ENCODE results near the gene KRTAP5-6.
"Not testable (repeated sequence)": the region's sequence is repeated elsewhere in the genome, so short reads cannot be mapped to it uniquely, and the experiment has no call there.

The KRTAP5-6 gene

DNA sequence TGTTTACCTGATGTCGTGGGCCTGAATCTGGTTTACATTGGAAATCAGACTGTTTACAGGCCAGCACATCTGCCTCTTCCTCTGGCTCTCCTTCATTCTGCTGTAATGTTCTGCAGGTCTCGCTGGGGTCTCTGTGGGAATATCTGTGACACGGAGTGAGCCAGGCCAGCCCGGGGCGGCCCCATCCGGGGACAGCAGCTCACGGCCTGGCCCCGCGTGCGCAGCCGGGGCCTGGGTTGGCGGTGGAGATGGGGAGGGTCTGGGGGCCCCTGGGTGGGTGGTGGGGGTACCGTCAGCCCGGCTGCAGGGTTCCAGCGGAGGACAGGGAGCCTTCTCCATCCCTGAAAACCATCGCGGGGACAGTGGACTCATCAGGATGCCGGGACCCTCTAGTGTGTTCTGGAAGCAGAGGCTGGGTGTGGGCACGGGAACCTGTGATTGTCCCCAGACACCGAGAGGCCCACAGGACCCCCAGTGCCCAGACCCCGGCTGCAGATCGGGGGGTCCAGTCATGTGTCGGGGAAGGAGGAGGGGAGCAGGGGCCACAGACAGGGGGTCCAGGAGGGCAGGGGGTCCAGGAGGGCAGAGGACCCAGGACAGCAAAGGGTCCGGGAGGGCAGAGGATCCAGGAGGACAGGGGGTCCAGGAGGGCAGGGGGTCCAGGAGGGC lies 13.0 kb upstream of the KRTAP5-6 start:
- not testable (repeated sequence) for DNase-seq (ENCODE audit: low read depth)

DNA sequence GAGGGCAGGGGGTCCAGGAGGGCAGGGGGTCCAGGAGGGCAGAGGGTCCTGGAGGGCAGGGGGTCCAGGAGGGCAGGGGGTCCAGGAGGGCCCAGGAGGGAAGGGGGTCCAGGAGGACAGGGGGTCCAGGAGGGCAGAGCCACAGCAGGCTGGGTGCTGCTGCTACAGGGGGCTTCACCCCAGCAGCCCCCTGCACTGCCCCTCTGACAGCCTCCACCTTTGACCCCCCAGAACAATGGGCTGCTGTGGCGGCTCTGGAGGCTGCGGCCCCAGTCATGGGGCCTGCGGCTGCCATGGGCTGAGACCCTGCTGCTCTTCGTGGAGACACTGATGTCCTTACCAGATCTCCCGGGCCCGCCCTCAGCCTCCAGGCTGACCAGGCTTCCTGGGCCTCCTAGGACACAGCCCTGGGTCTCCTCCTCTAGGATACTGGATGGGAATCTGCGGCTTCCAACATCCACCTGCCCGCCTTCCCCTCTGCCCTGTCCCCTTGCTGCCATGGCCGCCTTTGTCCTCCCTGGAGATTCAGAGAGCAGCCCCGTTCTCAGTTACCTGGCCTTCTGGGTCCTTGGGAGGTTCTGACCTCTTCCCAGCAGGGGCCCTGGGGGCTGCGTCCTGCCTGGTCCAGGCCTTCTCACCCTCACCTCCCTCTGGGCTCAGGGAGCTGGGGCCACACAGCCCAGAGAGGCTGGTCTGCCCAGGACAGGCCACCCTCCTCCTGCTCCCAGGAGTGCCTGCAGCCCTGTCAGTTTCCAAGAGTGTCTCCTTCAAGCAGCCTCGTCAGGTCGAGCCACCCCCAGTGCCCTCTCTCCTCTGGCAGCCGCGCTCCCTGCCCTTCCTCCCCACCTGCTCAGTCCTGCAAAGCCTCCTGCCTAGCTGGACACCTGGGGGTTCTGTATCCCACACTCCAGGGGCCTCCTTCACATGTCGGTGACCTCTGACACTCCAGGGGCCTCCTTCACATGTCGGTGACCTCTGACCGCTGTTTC lies 11.8 kb upstream of the KRTAP5-6 start:
- not testable (repeated sequence) for DNase-seq (ENCODE audit: low read depth)

DNA sequence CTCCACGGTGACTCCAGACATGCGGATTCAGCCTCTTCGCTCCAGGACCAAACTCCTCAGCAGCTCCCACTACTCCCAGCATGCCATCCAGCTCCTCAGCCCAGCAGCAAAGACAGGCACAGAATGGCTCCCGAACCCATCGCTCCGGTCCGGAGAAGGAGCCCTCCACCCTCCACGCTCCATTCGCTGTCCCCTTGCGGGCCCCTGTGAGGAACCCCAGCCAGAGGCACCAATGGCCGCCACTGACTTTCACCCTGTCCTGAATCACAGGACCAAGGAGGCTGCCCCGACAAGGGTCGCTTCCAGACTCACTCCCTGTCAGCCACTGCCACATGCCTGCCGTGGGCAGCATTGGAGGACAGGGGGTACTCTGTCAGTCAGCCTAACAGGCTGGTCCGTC lies 10.8 kb upstream of the KRTAP5-6 start:
- not testable (repeated sequence) for DNase-seq (ENCODE audit: low read depth)

GRCh38 chr11:1688336-1688947 lies 8.6 kb upstream of the KRTAP5-6 start:
- DNase-seq (ENCODE audit: low read depth) = not testable (repeated sequence)

- not testable (repeated sequence) for DNase-seq (ENCODE audit: low read depth)
Observed at GRCh38 chr11:1689250-1690166, 7.5 kb upstream of the KRTAP5-6 start.

- no peak for DNase-seq (ENCODE audit: low read depth)
Observed at GRCh38 chr11:1690167-1691025, 6.6 kb upstream of the KRTAP5-6 start.

DNA sequence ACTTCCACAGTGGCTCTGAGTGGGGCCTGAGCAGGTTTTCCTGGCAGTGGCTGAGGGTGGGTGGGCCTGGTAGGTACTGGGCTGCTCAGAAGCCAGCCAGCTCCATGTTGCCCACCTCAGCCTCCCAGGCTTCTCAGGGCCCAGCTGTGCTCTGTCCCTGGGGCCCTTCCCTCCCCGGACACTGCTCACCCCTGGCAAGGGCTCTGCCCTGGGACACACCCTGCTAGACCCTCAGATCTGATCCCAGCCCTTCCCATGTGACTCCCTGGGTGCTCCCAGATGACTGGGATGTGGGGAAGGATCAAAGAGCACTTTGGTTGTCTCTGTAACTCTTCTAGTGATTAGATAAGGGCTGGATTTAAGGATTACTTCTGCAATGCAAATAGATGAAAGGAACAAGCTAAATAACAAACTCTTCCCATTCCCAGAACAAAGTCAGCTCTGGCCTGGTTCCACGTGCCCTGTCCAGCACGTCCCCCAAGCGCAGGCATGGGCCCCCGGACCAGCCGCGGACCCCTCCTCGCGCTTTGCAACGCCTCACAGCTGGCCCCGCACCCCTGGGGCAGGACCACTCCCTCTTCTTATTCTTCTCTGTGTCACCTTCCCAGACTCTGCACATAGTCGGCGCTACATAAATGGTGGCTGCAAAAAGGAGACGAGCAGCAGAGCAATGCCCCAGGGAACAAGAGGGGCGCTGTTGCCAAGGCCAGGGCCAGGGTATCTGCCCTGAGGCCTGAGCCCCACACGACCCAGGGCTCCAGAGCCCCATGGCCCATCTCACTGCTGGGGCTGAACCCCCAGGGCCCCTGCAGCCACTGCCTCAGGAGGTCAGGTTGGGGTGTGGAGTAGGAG lies 5.7 kb upstream of the KRTAP5-6 start:
- DNase-seq (ENCODE audit: low read depth) = no peak

GRCh38 chr11:1691878-1692707 lies 4.9 kb upstream of the KRTAP5-6 start:
- DNase-seq (ENCODE audit: low read depth) = no peak

DNA sequence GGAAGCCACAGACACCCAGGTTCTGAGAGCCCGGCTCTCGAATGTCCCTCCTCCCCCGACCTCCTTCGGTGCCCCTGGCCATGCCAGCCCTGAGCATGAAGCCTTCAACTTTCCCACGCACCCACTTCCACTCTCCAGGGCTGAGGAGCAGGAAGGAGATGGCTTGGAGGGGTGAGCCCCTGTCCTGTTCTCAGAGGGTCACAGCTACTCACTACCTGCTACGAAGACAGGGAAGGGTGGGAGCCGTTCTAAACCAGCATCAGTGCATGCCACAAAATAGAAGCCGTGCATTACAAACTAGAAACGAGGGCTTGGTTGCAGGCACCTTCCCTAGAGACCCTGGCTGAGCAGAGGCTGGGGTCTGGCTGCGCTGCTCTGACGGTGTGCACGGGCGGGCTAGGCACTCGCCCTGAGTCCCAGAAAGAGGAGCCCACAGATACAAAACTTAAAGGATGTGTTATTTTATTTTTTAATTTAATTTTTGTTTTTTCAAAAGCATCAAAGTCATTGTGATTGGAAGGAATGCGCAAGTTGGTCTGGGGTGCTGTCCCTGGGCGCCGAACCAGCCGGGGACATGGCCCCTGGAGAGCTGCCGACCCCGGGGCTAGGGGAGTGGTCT lies 4.2 kb upstream of the KRTAP5-6 start:
- DNase-seq (ENCODE audit: low read depth) = no peak

DNA sequence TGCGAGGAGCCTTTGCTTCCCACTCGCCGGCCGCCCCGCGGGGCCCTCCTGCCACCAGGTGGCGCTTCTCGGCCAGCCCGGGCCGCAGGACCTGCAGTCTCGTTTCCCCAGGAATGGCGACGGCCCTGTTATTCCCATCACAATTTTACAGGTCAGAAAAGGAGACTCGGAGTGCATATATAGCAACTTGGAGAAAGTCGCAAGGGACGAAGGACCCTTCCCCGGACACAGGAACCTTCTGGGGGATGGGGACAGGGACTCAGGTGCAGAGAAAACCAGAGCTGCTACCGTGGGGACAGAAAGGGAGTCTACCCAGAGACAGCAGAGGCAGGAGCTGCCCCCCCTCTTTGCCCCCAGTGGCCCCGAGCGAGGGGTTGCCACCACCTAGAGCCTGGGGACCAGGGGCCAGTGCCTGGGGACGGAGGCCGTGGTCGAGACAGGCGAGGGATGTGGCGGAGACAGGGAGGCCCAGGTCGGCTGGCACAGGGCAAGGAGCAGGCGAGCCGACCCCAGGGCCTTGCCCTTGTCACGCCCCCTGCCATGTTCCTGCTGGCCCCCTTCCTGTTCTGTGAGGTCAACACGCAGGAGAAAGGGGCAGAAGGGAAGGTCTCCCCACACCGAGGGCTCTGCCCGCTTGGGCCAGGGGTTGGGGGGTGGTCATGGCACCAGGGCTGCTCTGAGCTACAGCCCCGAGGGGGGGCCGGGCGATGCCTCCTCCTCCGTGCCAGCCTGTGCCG lies 3.5 kb upstream of the KRTAP5-6 start:
- peak; percentile 56 for DNase-seq (ENCODE audit: low read depth)

DNA sequence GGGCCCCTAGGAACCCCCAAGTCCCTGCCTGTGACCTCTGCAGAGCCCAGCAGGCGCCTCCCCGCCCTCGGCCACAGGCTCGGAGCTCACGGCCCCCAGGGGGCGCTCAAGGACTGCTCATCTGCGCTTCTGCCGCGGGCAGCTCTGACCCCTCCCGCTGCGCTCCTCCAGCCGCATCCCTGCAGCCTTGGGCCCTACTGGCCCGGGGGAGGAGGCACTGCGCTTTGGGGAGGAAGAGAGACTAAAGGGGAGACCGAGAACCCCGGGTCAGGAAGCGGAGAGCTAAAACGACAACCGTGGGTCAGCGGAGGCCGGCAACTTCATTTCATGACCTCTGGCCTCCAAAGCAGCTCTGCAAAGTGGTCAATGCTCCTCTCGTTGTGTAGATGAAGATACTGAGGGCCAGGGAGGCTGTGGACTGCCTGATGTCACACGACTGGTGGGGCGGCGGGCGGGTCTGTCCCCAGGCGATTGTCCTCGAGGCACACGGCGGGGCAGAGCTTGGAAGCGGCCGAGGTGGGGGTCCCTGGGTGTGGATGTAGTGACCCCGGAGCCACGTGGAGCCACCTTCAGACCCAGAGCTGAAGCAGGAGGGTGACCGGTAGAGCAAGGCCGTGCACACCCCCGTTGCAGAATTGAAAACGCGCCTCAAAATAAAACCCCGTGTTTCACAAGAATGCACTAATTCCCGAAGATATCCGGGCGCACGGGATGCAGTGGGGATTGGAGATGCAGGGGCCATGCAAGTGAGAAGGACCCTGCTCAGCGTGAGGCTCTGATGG lies 2.7 kb upstream of the KRTAP5-6 start:
- peak; percentile 62 for DNase-seq (ENCODE audit: low read depth)

- DNase-seq (ENCODE audit: low read depth) = no peak
Observed at GRCh38 chr11:1694846-1695547, 2.0 kb upstream of the KRTAP5-6 start.

- no peak for DNase-seq (ENCODE audit: low read depth)
Observed at GRCh38 chr11:1695548-1696108, 1.4 kb upstream of the KRTAP5-6 start.

DNA sequence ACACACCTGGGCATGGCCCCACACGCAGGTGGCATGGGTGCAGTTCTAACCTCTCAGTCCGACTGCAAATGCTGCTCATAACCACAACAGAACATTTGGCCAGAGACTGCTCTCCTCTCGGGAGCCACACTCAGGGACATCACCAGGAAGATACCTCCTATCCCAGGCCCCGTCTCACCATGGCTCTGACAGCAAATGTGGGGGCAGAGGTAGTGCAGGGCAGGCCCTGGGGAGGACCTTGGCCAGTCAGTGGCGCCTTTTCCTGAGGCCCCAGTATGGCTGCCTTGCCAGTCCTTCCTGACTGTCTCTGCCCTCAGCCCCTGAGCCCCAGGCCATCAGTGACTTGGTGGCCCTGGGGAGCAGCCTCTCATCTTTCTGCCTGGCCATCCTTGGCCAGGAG lies 2.8 kb downstream of the KRTAP5-6 start:
- no peak for DNase-seq (ENCODE audit: low read depth)

GRCh38 chr11:1701091-1701807 lies 4.3 kb downstream of the KRTAP5-6 start:
- no peak for DNase-seq (ENCODE audit: low read depth)
